Measurements from ENCODE around the gene PTCD1. TPM values are rescaled to one million over a fixed set of nuclear protein-coding genes. Genes with fewer than 3 reads are reported as not detected.
A peak's percentile ranks its signal among the peaks of the same experiment; 100 is the strongest.
"Not testable (repeated sequence)": the region's sequence is repeated elsewhere in the genome, so short reads cannot be mapped to it uniquely, and the experiment has no call there.

PTCD1 gene
- total RNA-seq, 1 donor: 8.9 TPM

DNA sequence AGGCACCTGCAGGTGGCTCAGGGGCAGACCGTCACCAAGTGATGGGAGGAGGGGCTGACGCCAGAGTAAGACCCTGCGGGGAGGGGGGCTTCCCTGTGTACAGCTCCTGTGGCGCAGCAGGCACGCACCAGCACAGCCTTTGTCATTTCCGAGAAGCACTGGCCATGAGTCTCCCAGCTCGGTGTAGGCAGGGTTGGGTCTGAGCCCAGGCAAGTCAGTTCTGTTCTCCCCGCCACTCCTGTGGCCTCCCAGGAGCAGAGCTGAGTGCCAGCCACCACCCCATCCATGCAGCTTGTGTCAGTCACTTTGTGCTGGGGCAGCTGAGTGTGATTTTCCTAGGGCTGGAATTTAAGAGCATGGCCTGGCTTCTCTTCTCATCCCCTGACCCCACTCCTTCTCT, 13.3 kb upstream of the PTCD1 start:
- no peak for DNase-seq (ENCODE audit: low read depth in 2 of 3, low spot score in 2 of 3)

DNA sequence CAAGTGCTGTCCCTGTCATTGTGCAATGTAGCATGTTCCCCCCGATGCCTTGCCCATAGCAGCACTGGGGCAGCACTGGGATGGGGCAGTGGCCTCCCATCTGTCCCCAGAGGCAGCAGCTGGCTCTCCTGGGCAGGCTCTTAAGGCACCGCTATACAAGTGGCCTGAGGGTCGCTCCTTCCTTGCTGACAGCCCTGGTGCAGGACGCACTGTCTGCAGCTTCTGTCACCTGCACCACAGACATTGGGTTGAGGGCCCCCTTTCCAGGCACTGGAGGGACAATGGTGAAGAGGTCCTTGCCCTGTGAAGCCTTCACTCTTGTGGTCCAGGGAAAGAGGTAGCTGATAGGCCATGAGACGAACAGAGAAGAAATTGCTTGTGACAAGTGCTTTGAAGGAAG, 10.7 kb upstream of the PTCD1 start:
- DNase-seq (ENCODE audit: low read depth in 2 of 3, low spot score in 2 of 3): no peak

DNA sequence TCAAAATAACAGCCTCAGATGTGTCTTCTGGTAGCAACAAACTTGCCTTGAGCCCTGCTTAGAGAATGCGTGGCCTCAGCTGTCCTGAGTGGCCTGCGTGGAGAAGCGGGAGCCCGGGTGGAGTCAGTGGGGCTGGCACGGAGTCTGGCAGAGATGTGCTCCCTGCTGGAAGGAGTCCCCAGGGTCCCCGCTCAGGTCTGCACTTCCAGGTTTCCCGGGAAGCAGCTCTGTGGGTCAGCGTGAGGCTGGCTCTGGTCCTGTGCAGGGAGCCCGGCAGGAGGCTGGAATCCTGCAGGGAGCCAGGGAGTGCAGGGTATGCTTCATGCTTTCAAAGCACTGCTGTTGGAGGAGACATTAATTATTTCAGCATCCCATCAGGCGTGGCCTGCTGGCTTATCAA, 10.3 kb upstream of the PTCD1 start:
- DNase-seq (ENCODE audit: low read depth in 2 of 3, low spot score in 2 of 3): no peak

DNA sequence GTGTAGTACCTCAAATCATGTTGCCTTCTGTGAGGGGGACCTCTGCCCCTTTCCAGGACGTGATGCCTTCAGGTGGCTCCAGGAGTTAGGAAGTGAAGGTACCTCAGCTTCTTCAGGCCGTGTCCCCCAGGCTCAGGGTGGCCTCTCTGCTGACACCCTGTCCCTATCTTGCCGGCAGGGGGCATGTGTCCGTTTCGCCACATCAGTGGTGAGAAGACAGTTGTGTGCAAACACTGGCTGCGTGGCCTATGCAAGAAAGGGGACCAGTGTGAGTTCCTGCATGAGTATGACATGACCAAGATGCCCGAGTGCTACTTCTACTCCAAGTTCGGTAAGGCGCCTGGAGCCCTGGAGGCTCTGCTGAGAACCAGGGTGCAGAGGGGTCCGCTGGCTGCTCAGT, 9.3 kb upstream of the PTCD1 start:
- DNase-seq (ENCODE audit: low read depth in 2 of 3, low spot score in 2 of 3): no peak

DNA sequence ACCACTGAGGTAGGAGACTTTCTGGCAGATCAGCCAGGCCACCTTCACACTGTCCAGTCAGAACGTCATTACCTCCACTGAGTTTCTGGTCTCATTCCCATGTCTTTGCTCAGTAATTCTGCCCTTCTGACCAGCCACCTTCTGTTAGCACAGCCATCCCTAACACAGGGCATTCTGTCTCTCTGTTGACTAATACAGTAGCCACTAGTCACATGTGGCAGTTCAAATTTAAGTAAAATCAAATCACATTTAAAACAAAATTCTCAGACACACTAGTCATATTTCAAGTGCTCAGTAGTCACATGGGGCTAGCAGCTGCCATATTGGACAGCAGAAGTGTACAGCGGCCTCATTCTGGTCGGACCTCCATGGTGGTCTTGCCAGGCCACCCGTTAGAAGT, 7.5 kb upstream of the PTCD1 start:
- DNase-seq (ENCODE audit: low read depth in 2 of 3, low spot score in 2 of 3): no peak

DNA sequence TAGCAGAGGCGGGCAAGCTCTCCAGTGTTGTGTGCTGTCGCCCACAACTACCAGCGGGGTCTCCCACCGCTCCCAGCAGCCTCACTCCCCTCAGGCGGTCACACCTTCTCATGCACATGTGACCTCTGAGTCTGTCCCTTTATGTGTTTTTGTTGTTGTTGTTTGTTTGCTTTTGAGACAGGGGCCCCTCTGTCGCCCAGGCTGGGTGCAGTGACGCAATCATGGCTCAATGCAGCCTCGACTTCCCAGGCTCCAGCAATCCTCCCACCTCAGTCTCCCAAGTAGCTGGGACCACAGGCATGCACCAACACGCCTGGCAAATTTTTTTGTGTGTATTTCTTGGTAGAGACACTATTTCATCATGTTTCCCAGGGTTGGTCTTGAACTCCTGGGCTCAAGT, 1.6 kb upstream of the PTCD1 start:
- DNase-seq (ENCODE audit: low read depth in 2 of 3, low spot score in 2 of 3): no peak

DNA sequence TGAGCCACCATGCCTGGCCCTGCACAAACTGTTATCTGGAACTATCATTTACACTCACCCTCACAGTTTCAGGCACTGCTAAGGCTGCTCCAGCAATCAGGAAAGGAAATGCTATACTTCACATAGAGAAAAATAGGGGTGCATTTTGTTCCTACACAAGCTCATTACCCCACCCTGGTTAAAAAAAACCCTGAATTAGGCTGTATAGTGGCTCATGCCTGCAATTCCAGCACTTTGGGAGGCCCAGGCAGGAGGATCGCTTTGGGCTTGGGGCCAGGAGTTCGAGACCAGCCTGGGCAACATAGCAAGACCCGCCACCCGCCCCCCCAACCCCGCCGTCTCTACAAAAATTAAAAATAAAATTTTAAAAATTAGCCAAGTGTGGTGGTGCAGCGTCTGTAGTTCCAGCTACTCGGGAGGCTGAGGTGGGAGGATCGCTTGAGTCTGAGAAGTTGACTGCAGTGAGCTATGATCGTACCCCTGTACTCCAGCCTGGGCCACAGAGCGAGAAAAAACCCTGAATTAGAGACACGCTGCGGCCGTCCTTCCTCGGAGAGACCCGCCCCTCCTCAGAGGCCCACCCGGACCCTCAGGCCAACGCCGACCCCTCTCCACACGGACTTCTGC, 539 bp downstream of the PTCD1 start:
- DNase-seq (ENCODE audit: low read depth in 2 of 3, low spot score in 2 of 3): no peak

DNA sequence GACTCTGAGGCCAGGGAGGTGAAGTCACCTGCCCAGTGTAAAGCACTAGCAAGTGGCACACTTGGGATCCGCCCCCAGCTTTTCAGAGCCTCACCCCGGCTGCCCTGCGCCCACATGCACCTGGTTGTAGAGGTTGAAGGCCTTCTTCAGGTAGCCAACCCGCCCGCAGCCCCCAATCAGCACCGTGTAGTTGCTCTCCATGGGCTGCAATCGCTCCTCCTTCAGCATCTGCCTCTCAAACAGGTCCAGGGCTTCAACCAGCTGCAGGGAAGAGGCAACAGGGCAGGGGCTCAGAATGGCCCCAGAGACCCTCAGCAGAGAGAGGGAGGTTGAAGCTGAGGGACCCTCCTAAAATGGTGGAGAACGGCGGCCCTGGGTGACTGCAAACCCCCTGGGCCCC, 5.4 kb downstream of the PTCD1 start:
- DNase-seq (ENCODE audit: low read depth in 2 of 3, low spot score in 2 of 3): no peak

DNA sequence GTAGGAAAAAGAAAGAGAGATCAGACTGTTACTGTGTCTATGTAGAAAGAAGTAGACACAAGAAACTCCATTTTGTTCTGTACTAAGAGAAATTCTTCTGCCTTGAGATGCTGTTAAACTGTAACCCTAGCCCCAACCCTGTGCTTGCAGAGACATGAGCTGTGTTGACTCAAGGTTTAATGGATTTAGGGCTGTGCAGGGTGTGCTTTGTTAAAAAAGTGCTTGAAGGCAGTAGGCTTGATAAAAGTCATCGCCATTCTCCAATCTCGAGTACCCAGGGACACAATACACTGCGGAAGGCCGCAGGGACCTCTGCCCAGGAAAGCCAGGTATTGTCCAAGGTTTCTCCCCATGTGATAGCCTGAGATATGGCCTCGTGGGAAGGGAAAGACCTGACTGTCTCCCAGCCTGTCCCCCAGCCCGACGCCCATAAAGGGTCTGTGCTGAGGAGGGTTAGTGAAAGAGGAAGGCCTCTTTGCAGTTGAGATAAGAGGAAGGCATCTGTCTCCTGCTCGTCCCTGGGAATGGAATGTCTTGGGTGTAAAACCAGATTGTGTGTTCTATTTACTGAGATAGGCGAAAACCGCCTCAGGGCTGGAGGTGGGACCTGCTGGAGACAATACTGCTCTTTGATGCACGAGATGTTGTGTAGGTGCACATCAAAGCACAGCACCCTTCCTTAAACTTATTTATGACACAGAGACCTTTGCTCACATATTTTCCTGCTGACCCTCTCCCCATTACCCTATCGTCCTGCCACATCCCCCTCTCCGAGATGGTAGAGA, 6.7 kb downstream of the PTCD1 start:
- not testable (repeated sequence) for DNase-seq (ENCODE audit: low read depth in 2 of 3, low spot score in 2 of 3)

DNA sequence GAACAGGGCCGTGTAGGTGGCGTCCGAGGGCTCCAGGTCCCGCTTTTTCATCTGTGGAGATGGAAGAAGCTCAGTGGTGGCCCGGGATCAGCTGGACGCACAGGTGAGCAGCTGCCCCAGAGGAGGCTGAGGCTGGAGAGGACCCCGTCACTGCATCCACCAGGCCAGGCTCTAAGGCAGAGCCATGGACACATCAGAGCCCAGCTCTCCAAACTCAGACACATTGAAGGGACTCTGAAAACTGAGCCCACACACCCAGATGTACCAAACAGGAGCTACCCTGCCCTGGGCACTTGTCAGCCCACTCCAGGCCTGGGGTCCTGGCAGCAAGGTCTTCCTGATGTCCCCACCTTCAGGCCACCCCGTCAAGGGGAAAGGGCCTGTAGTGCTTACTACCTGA, 8.8 kb downstream of the PTCD1 start:
- DNase-seq (ENCODE audit: low read depth in 2 of 3, low spot score in 2 of 3): no peak

DNA sequence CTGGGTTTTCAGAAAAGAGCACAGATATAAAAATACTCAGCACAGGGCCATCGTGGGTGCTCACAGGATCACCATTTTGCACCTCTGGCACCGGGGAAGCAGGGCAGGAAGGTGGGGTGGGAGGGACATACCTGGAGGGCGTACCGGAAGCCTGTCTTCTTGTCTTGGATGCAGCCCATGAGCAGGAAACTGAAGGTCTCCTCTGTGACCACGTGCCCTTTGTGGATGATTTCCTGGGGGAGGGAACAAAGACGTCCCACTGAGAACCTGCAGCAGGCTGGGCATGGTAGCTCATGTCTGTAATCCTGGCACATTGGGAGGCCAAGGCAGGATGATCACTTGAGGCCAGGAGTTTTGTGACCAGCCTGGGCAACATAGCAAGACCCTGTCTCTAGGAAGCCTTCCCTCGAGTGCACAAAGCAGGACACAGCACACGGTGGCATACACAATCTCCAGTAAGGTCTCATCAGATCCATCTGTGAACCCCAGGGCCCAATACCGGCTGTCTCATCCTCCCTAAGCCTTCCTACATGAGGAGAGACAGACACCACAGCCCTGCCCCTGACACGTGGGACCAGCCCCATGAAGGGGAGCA, 9.5 kb downstream of the PTCD1 start:
- DNase-seq (ENCODE audit: low read depth in 2 of 3, low spot score in 2 of 3): no peak

DNA sequence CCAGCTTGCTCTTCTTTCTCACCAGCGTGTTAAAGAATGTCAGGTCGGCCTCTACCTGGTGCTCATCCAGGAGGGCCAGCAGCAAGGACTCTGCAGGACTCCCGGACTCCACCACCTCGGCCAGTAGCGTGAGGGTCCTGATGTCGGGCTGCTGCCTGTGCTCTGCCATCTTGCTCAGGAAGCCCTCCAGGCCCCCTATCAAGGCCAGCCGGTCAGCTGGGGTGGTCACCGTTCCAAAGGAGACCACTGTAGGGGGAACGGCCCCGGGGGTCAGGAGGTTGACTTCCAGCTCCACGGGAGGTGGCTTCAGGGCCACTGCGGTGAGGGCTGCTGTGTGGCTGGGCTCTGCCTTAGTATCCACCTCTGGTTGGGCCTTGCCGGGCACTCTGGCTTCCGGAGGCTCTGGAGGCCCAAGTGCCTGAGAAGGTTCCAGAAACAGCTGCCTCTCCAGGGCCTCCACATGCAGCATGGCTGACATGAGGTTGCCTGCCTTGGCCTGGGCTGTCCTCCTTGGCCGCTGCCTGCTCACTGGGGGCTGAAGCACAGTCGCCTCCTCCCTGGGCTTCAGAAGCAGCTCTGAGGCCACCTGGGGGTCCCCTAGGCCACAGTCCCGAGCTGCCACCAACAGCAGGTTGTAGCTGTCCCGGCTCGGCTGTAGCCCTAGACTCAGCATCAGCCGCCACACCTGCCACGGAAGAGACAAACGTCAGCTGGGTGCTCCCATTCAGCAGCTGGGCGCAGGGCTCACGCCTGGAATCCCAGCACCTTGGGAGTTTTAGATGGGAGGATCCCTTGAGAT, 13.5 kb downstream of the PTCD1 start:
- DNase-seq (ENCODE audit: low read depth in 2 of 3, low spot score in 2 of 3): no peak

DNA sequence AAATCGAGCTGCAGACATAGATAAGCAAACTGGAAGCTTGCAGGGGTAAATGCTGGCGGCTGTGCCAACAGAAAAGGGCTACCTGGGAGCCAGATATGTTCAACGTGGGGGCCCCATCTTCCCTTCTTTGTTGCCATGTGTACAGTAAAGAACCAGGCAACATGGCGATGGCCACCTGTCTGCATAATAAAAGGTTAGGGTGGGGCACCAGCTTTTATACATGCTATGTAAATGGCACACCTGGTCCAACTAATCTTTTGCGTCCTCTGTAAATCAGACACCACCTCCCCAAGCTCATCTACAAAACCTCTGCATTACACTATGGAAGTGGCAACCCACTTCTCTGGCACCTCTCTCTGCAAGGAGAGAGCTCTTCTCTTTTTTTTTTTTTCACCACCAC, 16.0 kb downstream of the PTCD1 start:
- DNase-seq (ENCODE audit: low read depth in 2 of 3, low spot score in 2 of 3): no peak

DNA sequence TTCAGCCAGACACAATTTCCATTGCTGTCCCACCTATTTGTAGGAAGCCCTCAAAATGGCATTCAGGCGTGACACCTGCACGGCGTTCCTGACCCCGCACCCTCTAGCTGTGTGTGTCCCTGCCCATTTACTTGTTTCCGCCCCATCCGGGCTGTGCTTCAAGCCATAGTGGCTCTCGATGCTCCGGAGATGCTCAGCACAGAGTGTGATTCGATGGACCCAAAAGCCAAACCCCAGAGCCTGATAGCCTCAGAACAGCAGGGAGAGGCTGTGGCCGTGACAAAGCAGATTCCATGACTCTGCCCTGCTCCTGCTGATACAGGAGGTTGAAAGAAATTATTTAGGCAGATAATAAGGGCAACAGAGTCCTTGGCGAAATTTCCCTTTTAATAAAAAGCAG, 16.4 kb downstream of the PTCD1 start:
- no peak for DNase-seq (ENCODE audit: low read depth in 2 of 3, low spot score in 2 of 3)

DNA sequence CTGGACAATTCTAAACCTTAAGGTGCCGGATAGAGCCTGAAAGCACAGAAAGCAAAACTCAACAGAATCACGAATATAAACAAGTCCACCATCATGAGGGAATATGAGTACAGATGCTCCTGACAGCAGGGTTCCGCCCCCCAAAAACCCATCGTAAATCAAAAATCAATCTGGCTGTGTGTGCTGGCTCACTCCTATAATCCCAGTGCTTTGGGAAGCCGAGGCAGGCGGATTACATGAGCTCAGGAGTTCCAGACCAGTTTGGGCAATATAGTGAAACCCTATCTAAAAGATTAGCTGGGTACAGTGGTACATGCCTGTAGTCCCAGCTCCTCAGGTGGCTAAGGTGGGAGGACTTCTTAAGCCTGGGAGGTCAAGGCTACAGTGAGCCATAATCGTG, 17.6 kb downstream of the PTCD1 start:
- DNase-seq (ENCODE audit: low read depth in 2 of 3, low spot score in 2 of 3): no peak

DNA sequence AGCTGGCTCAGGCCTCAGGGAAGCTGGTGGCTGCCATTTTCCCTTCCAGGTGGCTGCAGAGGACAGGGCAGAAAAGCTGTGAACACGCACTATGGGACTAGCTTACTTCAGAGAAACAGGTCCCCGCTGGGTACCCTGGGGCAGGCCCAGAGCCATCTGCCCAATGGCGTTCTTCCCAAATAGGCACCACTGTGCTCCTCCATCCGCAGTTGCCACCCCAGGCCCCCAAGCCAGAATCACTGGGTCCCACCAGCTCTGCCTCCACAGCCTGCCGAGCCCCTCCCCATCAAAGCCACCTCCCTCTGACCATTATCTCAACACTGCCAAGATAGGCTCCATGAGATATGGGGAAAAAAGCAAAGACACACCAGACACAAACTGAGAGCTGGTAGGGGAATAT, 18.4 kb downstream of the PTCD1 start:
- DNase-seq (ENCODE audit: low read depth in 2 of 3, low spot score in 2 of 3): no peak

DNA sequence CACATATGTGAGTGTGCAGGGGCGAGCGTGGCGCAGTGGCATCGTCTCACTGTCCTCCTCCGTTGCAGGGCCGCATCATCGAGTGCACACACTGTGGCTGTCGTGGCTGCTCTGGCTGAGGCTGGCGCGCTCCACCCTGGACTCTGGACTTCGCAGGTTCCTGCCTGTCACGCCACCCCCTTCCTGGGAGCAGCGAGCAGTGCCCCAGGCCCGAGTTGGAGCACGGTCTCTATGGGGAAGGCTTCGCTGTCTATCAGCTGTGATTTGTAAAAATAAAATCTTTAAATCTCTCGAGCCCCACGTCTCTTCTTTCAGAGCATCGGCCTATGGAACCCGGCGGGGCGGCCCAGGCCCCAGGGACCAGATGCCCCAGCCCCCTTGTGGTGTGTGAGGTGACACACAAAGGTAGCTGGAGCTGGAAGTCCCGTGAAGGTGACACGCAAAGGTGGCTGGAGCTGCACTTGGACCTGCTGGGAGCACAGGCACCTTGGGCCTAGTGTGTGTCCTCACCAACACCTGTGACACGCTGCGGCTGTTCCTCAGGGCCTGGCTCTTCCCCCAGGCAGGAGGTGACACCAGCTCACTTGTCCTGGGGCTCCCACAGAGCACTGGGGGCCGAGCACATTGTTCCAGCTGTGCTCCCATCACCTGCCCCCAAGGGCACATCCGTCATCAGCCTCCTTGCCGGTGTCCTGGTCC, 19.1 kb downstream of the PTCD1 start:
- no peak for DNase-seq (ENCODE audit: low read depth in 2 of 3, low spot score in 2 of 3)

DNA sequence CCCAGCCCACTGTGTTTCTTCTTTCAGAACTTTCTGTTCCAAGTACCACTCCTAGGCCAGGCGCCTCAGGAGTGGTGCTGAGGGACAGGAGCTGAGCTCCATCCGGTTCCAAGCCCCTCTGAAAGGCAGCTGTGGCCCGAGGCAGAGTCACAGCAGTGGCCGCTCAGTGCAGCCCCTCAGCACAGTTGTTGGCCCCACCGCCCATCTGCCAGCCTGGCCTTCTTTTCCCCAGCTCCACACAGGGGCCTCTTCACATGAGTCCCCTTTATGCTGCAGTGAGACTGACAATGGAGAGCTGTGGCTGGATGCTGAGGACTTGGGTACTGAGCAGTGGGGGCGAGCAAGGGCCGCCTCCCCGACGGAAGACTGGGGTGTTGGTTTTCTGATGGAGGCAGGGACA, 20.3 kb downstream of the PTCD1 start:
- no peak for DNase-seq (ENCODE audit: low read depth in 2 of 3, low spot score in 2 of 3)

DNA sequence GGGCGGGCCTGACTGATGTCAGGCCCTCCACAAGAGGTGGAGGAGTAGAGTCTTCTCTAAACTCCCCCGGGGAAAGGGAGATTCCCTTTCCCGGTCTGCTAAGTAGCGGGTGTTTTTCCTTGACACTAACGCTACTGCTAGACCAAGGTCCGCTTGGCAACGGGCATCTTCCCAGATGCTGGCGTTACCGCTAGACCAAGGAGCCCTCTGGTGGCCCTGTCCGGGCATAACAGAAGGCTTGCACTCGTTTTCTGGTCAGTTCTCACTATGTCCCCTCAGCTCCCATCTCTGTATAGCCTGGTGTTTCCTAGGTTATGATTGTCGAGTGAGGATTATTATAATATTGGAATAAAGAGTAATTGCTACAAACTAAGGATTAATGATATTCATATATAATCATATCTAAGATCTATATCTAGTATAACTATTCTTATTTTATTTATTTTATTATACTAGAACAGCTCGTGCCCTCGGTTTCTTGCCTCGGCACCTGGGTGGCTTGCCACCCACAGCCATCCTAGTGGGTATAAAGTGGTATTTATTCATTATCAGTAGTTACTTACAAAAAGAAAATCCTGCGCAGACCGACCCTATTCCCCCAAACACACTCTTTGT, 23.0 kb downstream of the PTCD1 start:
- DNase-seq (ENCODE audit: low read depth in 2 of 3, low spot score in 2 of 3): peak in 1 of 3 donors; percentile 21

DNA sequence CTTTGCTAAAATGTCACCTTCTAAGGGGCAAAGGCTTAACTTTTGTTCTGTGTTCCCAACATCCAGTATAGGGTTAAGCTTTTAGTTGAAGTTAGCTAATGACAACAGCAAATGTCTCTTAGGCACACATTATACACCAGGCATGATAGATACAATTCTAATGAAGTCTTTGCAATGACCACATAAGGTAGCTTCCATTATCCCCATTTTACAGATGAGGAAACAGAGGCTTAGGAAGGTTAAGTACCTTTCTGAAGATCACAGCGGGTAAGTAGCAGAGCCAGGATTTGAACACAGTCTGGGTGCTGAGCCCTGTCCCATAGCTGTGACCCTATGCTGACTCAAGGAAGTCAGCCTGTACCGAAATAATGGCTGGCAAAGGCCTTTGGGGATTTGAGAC, 28.0 kb downstream of the PTCD1 start:
- no peak for DNase-seq (ENCODE audit: low read depth in 2 of 3, low spot score in 2 of 3)
